HEK293 (cell line): ENCODE measurements around the gene PROM2.

Source experiments
- CTCF ChIA-PET: fragments of 350-600 bp; formaldehyde crosslinking; extraction: SDS; loops from one replicate; lab custom pipeline; 2021; ENCODE audit warnings: antibody characterized with exemption; lab: Yijun Ruan, JAX
- POLR2A ChIA-PET: fragments of 300-600 bp; formaldehyde crosslinking; extraction: SDS; loops from one replicate; lab custom pipeline; 2020; ENCODE audit warnings: antibody characterized with exemption, inconsistent platforms; lab: Yijun Ruan, JAX
- H3K27ac ChIP-seq: fragments of 200-500 bp; sonication (Bioruptor generic); 2 replicates; pipeline ENCODE4 v1.5.1; 2014; ENCODE audit warnings: low read depth, low read length, control low read depth, inconsistent platforms; ENCODE audit errors: extremely low read depth
- H3K36me3 ChIP-seq, 2 experiments: fragments of 200-500 bp in 1 of 2; sonication (Bioruptor generic) in 1 of 2; 1 replicate in 1 of 2; 2 replicates in 1 of 2; pipeline ENCODE4 v1.5.1; 2014 to 2017; ENCODE audit warnings: inconsistent platforms in 2 of 2, low read length in 2 of 2; ENCODE audit not compliant: control insufficient read depth in 2 of 2, insufficient read depth in 1 of 2
- H3K4me1 ChIP-seq: fragments of 200-500 bp; sonication (Bioruptor generic); 2 replicates; pipeline ENCODE4 v1.5.1; 2014; ENCODE audit warnings: mild to moderate bottlenecking, low read length, inconsistent platforms; ENCODE audit not compliant: control insufficient read depth, insufficient read depth
- H3K4me3 ChIP-seq: 2 replicates; pipeline ENCODE4 v1.5.1; 2011; ENCODE audit warnings: low read depth, mild to moderate bottlenecking, control low read depth, low read length, moderate library complexity
- H3K9me3 ChIP-seq: fragments of 200-500 bp; sonication (Bioruptor generic); 2 replicates; pipeline ENCODE4 v1.5.1; 2014; ENCODE audit warnings: low read depth, low read length, inconsistent platforms; ENCODE audit not compliant: control insufficient read depth, insufficient read depth
- HOXA7 ChIP-seq: sonication (generic); formaldehyde crosslinking; IDR thresholded peaks from 2 replicates; pipeline ENCODE4 v1.8.1; 2022; ENCODE audit warnings: missing genetic modification reagents, borderline replicate concordance
- PBX3 ChIP-seq: sonication (generic); formaldehyde crosslinking; IDR thresholded peaks from 2 replicates; pipeline ENCODE4 v1.8.1; 2022; ENCODE audit warnings: mild to moderate bottlenecking, moderate library complexity, missing genetic modification reagents
- PRDM4 ChIP-seq: fragments of 450-650 bp; formaldehyde crosslinking; IDR thresholded peaks from 2 replicates; pipeline ENCODE4 v1.5.1; 2017; ENCODE audit warnings: missing biosample characterization, missing genetic modification characterization
- ZEB2 ChIP-seq: fragments of 450-650 bp; formaldehyde crosslinking; IDR thresholded peaks from 2 replicates; pipeline ENCODE4 v1.5.1; 2016; ENCODE audit warnings: missing biosample characterization, missing genetic modification characterization
- ZNF174 ChIP-seq: fragments of 450-650 bp; formaldehyde crosslinking; IDR thresholded peaks from 2 replicates; pipeline ENCODE4 v1.5.0; 2017; ENCODE audit warnings: missing biosample characterization, mild to moderate bottlenecking, missing genetic modification characterization
- ZNF175 ChIP-seq: fragments of 450-650 bp; formaldehyde crosslinking; IDR thresholded peaks from 2 replicates; pipeline ENCODE4 v1.5.1; 2016; ENCODE audit warnings: missing biosample characterization, missing genetic modification characterization
- ZNF19 ChIP-seq: fragments of 450-650 bp; formaldehyde crosslinking; IDR thresholded peaks from 2 replicates; pipeline ENCODE4; 2016; ENCODE audit warnings: missing biosample characterization, missing genetic modification characterization, low read depth
- ZNF223 ChIP-seq: fragments of 450-650 bp; formaldehyde crosslinking; IDR thresholded peaks from 2 replicates; pipeline ENCODE4 v1.5.1; 2016; ENCODE audit warnings: missing biosample characterization, missing genetic modification characterization
- ZNF302 ChIP-seq: fragments of 450-650 bp; formaldehyde crosslinking; IDR thresholded peaks from 2 replicates; pipeline ENCODE4 v1.5.1; 2016; ENCODE audit warnings: missing biosample characterization, missing genetic modification characterization, low read depth
- ZNF311 ChIP-seq: fragments of 450-650 bp; formaldehyde crosslinking; IDR thresholded peaks from 2 replicates; pipeline ENCODE4 v1.5.1; 2017; ENCODE audit warnings: missing biosample characterization, missing genetic modification characterization, borderline replicate concordance
- ZNF350 ChIP-seq: fragments of 450-650 bp; formaldehyde crosslinking; IDR thresholded peaks from 2 replicates; pipeline ENCODE4 v1.5.0; 2017; ENCODE audit warnings: missing biosample characterization, mild to moderate bottlenecking, missing genetic modification characterization
- ZNF426 ChIP-seq: fragments of 450-650 bp; formaldehyde crosslinking; IDR thresholded peaks from 2 replicates; pipeline ENCODE4 v1.5.1; 2017; ENCODE audit warnings: missing biosample characterization, missing genetic modification characterization, mild to moderate bottlenecking, inconsistent platforms, moderate library complexity
- ZNF639 ChIP-seq: fragments of 450-650 bp; formaldehyde crosslinking; IDR thresholded peaks from 2 replicates; pipeline ENCODE4 v1.5.1; 2016; ENCODE audit warnings: missing biosample characterization, missing genetic modification characterization
- ZNF664 ChIP-seq: fragments of 450-650 bp; formaldehyde crosslinking; IDR thresholded peaks from 2 replicates; pipeline ENCODE4 v1.5.1; 2016; ENCODE audit warnings: missing biosample characterization, missing genetic modification characterization
- ZNF677 ChIP-seq: fragments of 450-650 bp; IDR thresholded peaks from 2 replicates; pipeline ENCODE4 v1.5.0; 2018; ENCODE audit warnings: missing biosample characterization, mild to moderate bottlenecking, missing genetic modification characterization, moderate library complexity
- ZNF76 ChIP-seq: fragments of 450-650 bp; formaldehyde crosslinking; IDR thresholded peaks from 2 replicates; pipeline ENCODE4; 2016; ENCODE audit warnings: low read depth, missing biosample characterization, missing genetic modification characterization, borderline replicate concordance
- ZNF792 ChIP-seq: fragments of 450-650 bp; formaldehyde crosslinking; IDR thresholded peaks from 2 replicates; pipeline ENCODE4 v1.5.1; 2016; ENCODE audit warnings: missing biosample characterization, missing genetic modification characterization
- ZSCAN23 ChIP-seq: fragments of 450-650 bp; formaldehyde crosslinking; IDR thresholded peaks from 2 replicates; pipeline ENCODE4 v1.5.1; 2016; ENCODE audit warnings: missing biosample characterization, missing genetic modification characterization
- TF ChIP-seq, protein P1 (sequence below): fragments of 450-650 bp; formaldehyde crosslinking; IDR thresholded peaks from 2 replicates; pipeline ENCODE4 v1.5.1; 2016; ENCODE audit warnings: missing biosample characterization, missing genetic modification characterization

PROM2 gene

GRCh38 chr2:95301186-95301585, 26.9 kb downstream of the PROM2 start:
- H3K4me3 ChIP-seq = no peak overlapping the region
- TF ChIP-seq ZNF302 (tag by site-specific recombination) (no peak), ZNF350 (no peak), PBX3 (CRISPR knock-in tag) (no peak), ZNF664 (tag by site-specific recombination) (no peak), ZSCAN23 (no peak), PRDM4 (tag by site-specific recombination) (no peak), ZEB2 (tag by site-specific recombination) (no peak), ZNF223 (no peak), ZNF175 (tag by site-specific recombination) (no peak), ZNF426 (no peak), ZNF677 (tag by site-specific recombination) (no peak), ZNF19 (no peak), ZNF76 (tag by site-specific recombination) (no peak), ZNF174 (tag by site-specific recombination) (no peak), ZNF792 (tag by site-specific recombination) (no peak), HOXA7 (CRISPR knock-in tag) (no peak), ZNF311 (tag by site-specific recombination) (no peak), ZNF639 (tag by site-specific recombination) (no peak)
- TF ChIP-seq, protein P1, sequence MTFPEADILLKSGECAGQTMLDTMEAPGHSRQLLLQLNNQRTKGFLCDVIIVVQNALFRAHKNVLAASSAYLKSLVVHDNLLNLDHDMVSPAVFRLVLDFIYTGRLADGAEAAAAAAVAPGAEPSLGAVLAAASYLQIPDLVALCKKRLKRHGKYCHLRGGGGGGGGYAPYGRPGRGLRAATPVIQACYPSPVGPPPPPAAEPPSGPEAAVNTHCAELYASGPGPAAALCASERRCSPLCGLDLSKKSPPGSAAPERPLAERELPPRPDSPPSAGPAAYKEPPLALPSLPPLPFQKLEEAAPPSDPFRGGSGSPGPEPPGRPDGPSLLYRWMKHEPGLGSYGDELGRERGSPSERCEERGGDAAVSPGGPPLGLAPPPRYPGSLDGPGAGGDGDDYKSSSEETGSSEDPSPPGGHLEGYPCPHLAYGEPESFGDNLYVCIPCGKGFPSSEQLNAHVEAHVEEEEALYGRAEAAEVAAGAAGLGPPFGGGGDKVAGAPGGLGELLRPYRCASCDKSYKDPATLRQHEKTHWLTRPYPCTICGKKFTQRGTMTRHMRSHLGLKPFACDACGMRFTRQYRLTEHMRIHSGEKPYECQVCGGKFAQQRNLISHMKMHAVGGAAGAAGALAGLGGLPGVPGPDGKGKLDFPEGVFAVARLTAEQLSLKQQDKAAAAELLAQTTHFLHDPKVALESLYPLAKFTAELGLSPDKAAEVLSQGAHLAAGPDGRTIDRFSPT = no peak
- POLR2A ChIA-PET = no interaction called here
- H3K9me3 ChIP-seq = no peaks in the 10 kb centered on the region
- H3K36me3 ChIP-seq = no peaks in the 10 kb centered on the region
- H3K27ac ChIP-seq = no peak overlapping the region
- no peaks in the 10 kb centered on the region for H3K4me1 ChIP-seq
- CTCF ChIA-PET = interaction anchor here (0.9 kb wide), 1 partner anchor 9 kb away, joined by 3 read pairs; no protein-coding TSS in a partner anchor
